HT-29 (cell line): ENCODE data around the gene CLDN25. TPM values are rescaled to one million over a fixed set of nuclear protein-coding genes. Genes with fewer than 3 reads are reported as not detected.
"Not testable (repeated sequence)": the region's sequence is repeated elsewhere in the genome, so short reads cannot be mapped to it uniquely, and the experiment has no call there.

Experiments used
- DNase-seq: peaks from one replicate; pipeline ENCODE4 v3.0.0-alpha.2; 2015; ENCODE audit warnings: low spot score
- total RNA-seq: library from RNA; depleted of rRNA; stranded (reverse); fragments of >200 nt; shearing (Covaris generic); gene quantifications from 2 replicates; pipeline ENCODE4 v1.2.3, GENCODE V29; 2014; rRNA removed

CLDN25 gene
- total RNA-seq: not detected in 2 replicates

DNA sequence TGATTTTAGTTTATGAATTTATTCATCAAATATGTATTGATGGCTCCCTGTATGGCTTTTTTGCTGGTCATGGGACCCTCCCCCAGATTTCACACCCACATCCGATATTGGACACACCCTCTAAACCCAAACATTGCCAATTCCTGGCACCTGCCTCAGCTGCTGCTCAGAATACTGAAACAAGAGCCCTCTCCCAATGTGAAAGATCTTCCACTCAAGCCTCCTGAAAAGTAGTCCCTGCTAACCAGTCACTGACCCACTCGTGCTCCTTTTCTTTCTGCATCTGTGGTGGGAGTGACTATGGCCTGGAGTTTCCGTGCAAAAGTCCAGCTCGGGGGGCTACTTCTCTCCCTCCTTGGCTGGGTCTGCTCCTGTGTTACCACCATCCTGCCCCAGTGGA lies at the start of gene CLDN25:
CLDN25 (plus strand) TSS at position 301 of the 400 bp plus-strand sequence; CDS start at position 301, 0 bp downstream.
- no peak for DNase-seq

GRCh38 chr11:113730887-113731726 lies 48.5 kb upstream of the CLDN25 start:
- DNase-seq: peak; percentile 83

DNA sequence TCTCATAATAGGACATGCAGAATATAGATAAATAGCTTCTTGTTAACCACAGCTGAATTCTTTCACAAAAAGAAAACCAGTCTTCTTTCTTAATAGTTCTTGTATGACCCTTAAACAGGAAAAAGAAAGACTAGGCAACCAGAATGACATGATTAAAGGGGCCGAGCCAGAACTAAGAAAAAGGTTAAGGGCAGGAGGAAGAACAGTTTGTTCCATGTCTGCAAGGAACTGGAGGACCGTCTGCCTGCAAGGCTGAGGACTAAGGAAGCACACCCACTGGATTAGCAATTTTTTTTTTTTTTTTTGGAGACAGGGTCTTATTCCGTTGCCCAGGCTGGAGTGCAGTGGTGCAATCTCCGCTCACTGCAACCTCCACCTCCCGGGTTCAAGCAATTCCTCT lies 47.5 kb upstream of the CLDN25 start:
- DNase-seq: no peak

DNA sequence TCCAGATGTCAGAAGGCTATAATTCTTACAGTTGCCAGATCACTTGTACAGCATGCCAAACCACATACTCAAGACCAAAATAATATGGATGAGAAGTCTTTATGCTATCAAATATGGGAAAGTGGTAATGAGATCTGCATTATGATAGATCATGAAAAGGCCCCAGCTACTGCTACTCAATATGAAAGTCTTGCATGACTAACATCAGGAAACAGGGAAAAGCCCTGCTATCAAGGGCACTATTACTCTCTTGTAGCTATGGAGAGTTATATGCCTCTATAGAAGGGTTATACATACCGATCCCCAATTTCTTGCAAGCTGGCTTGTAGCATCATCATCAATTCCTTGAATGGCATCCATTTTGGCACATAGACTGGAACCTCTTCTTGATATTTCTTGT lies 43.3 kb upstream of the CLDN25 start:
- no peak for DNase-seq

GRCh38 chr11:113752932-113753331 lies 26.7 kb upstream of the CLDN25 start:
- no peak for DNase-seq

- DNase-seq: no peak
Measured at GRCh38 chr11:113760241-113760640, 19.4 kb upstream of the CLDN25 start.

- not testable (repeated sequence) for DNase-seq
Measured at GRCh38 chr11:113763040-113763439, 16.6 kb upstream of the CLDN25 start.

- DNase-seq: no peak
Measured at GRCh38 chr11:113764527-113765219, 14.9 kb upstream of the CLDN25 start.

DNA sequence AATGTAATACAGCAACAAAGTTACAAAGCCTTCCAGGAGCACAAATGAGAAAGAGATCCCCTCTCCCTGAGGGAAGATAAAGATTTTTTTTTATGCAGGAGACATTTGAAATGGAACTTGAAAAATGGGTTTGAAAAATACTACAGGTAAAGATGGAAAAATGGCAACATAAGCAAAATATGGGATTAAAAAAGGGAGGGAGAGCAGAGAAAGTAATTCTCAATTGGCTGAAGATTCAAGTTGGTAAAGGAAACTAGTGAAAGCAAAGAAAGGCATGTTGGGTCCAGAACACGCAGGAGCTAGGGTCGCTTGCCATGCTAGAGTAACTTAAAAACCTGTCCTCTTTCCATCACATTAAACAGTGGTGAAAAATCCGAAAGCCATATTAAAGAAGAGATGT lies 7.6 kb upstream of the CLDN25 start:
- no peak for DNase-seq

DNA sequence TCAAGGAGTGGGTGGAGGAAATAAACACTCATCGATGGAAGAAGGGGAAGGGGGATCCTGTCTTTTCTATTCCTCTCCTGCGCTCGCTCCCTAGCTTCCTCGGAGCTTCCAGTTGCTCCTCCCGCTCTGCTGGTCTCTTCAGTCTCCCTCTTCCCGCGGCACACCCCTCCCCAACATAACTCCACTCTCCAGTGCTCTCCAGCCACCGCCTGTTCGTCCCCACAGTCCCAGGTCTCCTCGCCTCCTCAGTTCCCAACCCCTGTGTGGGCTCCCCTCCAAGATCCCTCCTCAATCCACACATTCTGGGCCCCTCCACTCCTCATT lies 6.5 kb upstream of the CLDN25 start:
- no peak for DNase-seq

DNA sequence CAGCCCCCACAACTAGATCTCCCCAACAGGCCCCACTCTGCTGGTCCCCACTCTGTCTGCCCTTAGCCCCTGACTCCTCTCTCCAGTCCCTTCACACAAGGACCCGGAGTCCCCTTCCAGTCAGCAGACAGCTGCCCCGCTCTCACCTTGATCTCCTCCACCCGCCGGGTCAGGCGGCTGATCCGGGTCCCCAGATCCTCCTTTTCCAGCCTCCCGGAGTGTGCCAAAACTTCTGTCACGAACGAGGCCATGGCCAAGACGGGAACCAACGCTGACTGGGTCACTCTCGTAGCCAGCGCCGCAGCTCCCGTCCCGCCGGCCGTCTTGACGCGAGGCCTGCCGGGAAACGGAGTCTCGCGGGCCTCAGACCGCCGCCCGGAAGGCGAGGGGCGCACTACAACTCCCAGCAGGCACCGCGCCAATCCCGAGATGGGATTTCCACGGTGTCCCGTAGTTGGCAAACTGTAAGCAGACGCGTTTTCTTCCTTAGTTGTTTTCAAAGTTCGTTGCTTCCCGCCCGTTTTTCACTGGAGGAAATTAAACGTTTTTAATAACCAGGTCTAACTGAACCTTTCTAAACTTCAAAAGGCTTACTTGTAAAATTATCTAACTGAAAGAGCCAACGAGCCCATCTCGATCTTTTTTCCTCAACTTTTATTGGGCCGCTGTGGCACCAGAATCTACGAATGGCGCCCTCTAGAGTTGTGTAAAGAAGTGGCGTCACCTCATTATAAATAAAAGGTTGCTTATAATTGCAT lies 6.0 kb upstream of the CLDN25 start, which contains the start of gene ZW10:
ZW10 (minus strand) TSS at position 277 of the 758 bp plus-strand sequence; CDS start at position 251, 26 bp downstream.
- DNase-seq: peak; percentile 99

DNA sequence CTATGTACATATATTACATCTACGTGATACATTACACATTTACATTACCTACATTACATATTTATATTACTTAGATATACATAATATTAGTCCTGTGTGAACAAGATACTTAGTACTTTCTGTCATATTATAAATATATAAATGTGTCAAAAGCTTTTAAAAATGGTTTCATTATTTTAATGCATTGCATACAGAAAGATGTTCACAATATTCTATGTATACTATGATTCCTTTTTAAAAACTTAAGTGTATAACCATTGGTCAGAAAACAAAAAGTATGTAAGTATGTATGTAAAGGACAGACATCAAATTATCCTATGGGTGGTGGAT lies 5.5 kb upstream of the CLDN25 start:
- DNase-seq: no peak

- DNase-seq: peak; percentile 5
Measured at GRCh38 chr11:113778111-113778910, 1.3 kb upstream of the CLDN25 start.

DNA sequence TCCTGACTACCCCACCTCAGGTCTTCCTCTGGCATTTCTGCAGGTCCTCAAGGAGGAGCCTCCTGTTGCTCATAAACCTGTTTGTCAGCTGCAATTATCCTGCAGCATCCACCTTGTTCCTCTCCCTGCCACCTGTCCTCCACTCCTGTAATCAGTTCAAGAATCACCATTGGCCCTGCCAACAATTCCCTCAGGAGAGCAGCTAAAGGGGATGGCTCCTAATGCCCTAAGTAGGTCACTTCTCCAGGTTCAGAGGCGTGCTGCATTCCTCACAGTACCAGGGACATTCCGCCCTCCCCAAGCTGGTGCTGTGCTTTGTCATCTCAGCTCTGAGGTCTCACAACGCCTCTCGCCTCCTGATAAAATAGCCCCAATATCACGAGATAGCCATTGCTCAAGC lies 2.1 kb downstream of the CLDN25 start:
- no peak for DNase-seq

GRCh38 chr11:113782134-113782533 lies 2.5 kb downstream of the CLDN25 start:
- DNase-seq: no peak

DNA sequence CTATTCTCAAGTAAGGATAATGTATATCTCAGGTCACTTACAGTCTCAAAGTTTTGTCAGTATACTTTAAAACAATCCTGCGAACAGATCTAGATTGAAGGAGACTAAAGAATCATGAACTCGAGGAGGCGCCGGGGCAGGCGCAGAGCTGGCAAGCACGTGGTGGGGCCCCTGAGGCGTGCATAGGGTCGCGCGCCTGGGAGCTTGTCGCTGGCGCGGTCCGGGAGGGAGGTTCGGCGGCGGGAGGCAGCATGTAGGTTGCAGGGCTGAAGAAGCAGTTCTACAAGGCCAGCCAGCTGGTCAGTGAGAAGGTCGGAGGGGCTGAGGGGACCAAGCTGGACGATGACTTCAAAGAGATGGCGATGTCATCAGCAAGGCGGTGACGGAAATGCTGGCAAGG lies 9.4 kb downstream of the CLDN25 start:
- DNase-seq: not testable (repeated sequence)

DNA sequence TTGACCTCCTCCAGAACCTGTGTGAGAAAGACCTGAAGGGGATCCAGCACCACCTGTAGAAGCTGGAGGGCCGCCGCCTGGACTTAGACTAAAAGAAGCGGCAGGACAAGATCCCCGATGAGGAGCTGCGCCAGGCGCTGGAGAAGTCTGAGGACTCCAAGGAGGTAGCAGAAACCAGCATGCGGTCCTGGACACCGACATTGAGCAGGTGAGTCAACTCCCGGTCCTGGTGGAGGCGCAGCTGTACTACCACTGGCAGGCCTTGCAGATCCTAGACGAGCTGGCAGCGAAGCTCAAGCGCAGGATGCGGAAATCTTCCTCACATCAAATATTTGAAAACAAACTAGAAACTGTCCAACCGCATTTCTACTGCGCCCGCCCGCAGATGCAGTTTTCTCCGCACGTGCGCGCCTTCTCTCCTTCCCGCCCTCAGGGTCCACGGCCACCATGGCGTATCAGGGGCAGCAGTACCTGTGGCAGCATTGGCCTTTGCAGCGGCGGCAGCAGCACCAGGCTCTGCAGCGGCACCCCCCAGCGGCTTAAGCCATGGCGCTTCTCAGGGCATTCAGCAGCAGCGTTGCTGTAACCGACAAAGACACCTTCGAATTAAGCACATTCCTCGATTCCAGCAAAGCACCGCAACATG lies 10.2 kb downstream of the CLDN25 start:
- DNase-seq: no peak

DNA sequence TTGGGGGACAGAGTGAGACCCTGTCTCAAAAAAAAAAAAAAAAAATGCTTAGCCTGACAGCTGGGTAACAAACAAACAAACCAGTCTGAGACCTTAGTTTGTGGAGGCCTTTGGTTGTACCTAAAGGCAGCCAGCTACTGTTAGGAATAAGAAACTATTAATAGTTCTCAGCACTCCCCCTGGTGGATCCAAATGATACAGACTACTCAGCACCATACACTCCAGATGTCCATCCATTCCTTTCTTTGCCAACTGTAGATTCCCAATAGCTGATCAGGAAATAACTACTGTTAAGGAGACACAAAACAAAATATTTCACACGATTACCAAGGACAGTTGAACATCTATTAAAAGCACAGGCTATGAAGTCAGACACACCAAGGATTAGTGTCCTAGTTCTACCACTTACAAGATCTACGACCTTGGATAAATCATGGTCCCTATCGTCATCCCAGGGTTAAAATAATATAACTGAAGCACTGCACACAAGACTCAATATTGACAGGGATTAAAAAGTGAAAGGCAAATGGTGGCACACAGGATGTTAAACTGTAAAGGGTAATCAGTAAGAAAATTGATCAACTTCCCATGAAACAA lies 17.2 kb downstream of the CLDN25 start:
- peak; percentile 81 for DNase-seq

DNA sequence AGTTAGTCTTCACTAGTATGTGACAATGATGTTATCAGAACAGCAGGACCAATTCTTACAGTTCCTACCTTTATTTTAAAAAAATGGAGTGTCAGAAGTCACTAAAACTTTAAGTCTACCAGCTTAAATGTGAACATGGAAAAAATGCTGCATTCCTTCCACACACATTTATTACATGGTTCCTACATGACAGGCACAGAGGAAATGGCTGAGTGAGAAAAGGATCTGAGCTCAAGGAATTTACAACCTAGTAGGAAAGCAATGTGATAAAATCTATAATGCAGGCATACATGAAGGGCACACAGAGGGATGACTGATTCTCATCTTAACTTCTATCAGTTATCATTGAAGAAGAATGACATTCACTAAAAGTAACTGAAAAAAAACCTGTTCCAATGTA lies 23.0 kb downstream of the CLDN25 start:
- no peak for DNase-seq

DNA sequence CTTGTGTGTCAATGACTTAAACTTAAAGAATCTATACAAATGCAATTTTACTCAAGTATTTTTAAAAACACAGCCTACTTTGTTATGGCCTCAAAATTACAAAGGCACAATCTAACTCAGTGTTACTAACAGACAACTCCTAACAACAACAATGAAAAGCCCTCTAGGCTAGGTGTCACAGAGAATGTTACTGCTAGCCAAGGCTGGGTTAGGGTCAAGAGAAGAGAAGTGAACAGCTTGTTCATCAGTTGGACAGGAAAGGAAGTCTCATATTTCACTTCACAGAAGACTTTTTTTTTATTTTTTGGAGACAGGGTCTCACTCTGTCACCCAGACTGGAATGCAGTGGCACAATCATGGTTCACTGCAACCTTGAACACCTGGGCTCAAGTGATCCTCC lies 26.0 kb downstream of the CLDN25 start:
- DNase-seq: no peak

GRCh38 chr11:113806406-113806805 lies 26.8 kb downstream of the CLDN25 start:
- DNase-seq: peak; percentile 67
